B cell (primary cell): ENCODE results near the gene JMJD1C.

Source experiments
- CTCF ChIP-seq: fragments of 200-600 bp; IDR thresholded peaks from one replicate; pipeline ENCODE4 v1.8.0; 2022; ENCODE audit warnings: antibody characterized with exemption, mild to moderate bottlenecking
- EZH2 ChIP-seq: IDR thresholded peaks from 2 replicates; pipeline ENCODE4 v1.6.1; 2012; ENCODE audit warnings: borderline replicate concordance, low read depth, mild to moderate bottlenecking, moderate library complexity, low read length; ENCODE audit not compliant: insufficient read depth, poor library complexity, severe bottlenecking

DNA sequence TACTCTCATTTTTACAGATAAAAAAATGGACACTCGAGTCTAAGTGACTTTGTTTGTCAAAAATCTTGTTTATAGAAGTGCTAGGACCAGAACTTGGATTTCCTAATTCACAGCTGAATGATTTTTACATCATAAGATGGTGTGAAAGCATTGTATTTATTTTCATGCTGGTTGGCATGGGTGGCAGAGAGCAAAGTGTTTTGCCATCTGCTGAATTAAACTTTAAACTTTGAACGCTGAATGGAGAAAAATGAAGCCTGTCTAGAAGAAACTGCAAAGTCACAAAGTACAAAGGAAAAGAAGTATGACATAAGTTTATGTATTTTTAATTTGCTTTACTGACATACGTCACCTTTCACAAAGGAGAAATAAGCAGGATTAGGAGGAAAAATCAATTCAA, 190.7 kb downstream of the JMJD1C start:
- no peak for TF ChIP-seq CTCF
- no peak for TF ChIP-seq EZH2
